NCI-H2171 treated with DMSO at 0.1 percent for 48 hours (cell line): Measurements from ENCODE around the gene INTU.
"Not testable (repeated sequence)": the region's sequence is repeated elsewhere in the genome, so short reads cannot be mapped to it uniquely, and the experiment has no call there.

Source experiments
- DNase-seq: peaks from one replicate; lab custom pipeline; 2025; lab: John Stamatoyannopoulos, UW

Gene INTU

DNA sequence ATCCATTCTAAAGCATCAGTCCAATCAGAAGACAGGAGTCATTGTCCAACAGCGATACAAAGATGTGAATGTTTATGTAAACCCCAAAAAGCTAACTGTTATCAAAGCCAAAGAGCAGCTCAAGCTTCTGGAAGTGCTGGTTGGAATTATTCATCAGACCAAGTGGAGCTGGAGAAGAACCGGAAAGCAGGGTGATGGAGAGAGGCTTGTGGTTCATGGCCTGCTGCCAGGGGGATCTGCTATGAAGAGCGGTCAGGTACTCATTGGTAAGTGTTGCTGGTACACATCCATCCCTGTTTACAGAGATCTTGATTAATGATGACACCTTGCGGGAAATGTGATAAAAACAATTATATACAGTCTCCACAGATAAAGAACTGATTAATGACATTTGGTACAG, 11.0 kb downstream of the INTU start:
- DNase-seq = no peak

DNA sequence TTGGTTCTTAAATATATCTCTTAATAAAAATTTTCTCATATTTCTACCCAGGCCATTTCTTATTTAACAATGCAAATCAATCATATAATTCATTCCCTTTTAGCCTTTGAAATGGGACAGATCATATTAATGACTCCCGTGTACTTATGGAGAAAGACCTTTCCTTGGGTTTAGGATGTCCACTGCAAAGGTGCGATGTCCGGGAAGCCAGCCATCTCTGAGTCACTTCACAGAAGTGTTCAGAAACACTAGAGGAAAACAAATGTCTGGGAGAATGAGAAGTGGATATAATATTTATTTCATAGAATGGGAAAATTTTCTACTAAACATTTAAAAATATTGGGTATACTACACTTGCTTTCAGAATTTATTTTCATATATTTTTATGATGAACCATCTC, 15.3 kb downstream of the INTU start:
- DNase-seq = no peak

DNA sequence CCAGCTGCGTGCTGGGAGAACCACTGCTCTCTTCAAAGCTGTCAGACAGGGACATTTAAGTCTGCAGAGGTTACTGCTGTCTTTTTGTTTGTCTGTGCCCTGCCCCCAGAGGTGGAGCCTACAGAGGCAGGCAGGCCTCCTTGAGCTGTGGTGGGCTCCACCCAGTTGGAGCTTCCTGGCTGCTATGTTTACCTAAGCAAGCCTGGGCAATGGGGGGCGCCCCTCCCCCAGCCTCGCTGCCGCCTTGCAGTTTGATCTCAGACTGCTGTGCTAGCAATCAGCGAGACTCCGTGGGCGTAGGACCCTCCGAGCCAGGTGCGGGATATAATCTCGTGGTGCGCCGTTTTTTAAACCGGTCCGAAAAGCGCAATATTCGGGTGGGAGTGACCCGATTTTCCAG, 22.8 kb downstream of the INTU start:
- DNase-seq = not testable (repeated sequence)

DNA sequence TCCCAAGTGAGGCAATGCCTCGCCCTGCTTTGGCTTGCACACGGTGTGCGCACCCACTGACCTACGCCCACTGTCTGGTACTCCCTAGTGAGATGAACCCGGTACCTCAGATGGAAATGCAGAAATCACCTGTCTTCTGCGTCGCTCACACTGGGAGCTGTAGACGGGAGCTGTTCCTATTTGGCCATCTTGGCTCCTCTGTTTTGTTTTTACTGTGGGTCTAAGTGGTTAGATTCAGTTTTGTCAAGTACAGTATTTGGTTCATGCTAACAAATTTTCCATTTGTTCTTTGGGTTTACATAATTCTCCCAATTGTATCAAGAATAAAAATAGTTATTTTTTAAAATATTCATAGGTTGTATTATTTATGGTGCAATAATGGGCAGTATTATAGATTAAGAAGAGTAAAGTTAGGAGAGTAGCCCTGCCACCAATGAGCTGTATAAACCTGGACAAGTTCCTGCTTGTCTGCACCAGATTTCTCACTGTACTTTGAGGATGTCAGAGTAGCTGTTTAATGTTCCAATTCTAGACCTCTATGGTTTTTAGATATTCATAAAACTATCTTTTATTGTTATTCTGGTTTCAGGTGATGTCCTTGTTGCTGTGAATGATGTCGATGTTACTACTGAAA, 23.4 kb downstream of the INTU start:
- no peak for DNase-seq

DNA sequence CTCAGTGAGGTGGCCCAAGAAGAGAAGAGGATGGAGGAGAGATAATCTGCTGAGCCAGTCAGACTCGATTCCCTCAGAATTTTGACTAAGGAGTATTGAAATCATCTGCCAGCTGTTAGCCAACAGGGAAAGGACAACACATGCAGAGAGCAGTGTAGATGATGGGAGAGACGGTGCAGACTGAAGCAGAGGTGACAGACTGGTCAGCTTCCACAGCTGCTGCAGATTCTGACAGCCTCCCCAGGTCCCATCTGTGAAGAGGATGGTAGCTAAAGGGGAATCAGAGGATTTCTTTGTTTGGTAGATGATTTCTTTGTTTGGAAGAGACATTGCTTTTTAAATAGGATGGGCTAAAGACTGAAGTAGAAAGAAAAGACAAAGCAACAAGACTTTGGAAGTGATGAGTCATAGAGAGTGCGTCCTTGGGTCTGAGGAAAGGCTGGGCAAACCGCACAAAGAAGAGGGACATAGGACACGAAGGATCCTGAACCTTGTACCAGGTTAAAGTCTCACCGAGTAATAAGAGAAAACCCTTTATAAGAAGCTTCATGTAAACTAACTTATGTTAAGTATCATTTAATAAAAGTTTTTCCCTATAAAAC, 27.6 kb downstream of the INTU start:
- no peak for DNase-seq

DNA sequence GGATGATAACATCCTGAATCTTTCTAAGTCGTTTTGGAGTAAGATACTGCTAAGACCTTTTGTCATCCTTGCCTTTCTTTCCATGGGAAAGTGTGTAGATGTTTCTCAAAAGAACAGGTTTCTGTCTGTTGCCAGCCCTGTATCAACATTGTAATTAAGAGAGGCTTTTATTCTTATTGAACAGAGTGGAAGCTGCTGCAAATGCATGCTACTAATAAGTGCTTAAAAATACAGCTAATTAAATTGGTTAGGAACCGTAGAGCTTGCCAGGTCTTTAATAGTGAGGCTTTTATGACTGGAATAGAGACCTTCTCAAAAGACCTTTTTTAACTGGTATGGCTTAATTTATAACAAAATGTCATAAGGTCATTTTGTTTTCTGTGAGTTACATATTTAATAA, 34.4 kb downstream of the INTU start:
- DNase-seq = no peak

DNA sequence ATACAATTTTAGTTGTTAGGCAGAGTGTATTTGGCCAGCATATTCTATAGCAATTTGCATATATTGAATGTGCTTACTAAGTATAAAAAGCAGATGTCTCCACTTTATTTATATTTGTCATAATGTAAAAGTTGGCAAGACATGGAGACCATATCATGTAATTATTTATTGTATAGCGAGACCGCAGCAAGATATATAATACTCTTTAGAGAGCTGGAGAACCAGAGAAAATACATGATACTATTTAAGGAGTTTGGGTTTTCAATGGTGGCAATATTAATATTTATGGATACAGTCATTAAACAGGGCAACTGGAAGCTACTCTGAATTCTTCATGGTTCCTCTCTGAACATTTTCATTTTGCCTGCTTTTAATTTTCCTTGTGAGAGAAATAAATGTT, 35.0 kb downstream of the INTU start:
- DNase-seq = no peak

DNA sequence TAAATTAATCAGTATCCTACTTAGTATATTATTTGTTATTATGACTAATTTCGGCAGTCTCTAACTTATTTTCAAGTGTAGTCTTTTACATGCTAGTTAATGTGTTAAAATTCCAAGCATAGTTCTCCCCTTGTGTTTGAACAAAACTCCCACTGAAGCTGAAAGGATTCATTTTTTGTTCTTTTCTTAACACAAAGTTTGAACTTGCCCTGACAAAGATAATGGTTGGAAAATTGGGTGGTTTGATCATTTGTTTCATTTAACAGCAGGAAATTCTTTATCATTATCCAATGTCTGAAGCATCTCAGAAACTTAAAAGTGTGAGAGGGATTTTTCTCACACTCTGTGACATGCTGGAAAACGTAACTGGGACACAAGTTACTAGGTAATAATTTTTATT, 36.0 kb downstream of the INTU start:
- no peak for DNase-seq

DNA sequence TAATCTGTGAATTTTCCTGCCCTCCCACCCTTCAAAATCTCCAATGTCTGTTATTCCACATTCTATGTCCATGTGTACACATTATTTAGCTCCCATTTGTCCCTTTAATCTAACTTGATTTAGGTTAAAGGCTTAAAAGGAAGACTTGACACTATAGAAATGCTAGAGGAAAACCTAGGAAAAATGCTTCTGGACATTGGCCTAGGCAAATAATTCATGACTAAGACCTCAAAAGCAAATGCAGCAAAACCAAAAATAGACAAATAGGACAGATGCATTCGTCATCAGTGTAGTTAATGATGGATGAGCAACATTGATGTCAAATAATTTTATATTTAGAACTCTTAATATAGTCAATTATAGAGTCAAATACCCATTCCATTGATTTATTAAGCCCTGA, 36.9 kb downstream of the INTU start:
- DNase-seq = no peak

DNA sequence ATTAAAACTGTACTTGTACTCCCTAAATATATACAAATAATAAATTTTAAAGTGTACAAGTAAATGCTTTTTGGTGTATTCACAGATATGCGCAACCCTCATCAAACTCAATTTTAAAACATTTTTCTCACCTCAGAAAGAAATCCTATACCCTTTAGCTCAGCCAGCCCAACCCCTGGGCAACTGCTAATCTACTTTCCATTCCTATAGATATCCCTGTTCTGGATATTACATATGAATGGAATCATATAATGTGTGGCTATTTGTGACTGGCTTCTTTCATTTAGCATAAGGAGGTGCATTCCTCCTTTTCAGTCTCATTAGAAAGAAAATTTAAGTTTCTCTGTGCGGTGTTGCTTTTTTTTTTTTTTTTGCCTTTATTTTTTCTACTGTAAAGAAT, 39.4 kb downstream of the INTU start:
- DNase-seq = no peak

DNA sequence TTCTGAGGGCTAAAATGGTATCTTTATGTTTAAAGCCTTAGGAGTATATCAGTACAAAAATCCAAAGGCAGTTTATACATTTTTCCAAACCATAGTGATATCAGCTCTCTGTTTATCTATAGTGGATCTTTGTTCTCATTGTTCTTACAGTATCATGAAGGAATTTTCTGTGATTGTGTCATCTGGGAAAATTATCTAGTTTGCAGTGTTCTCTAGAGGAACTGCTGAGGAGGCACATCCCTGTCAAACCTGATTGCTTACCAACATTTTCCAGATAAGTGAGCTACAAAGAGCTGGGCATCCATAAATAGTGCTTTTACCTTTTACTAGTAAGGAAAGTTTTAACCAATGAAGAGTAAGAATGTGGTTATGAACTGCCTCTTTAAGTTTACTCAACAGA, 52.5 kb downstream of the INTU start:
- DNase-seq = no peak

DNA sequence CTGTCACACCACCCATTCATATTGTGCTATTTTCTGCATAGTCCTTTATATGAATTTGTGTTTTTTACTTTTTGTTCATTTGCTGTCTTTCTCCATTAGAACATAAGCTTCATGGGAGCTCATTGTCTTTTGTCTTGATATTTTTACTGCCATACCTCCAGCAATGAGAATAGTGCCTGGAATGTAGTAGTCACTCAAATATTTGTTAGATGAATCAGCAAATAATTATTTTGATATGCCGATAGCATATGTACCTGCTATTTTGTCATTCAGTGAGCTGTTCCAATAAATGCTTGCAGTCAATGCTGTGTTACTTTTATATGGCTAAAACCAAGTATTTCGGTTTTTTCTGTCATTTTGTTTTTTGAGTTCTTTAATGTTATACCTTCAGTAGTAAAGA, 53.9 kb downstream of the INTU start:
- DNase-seq = no peak

DNA sequence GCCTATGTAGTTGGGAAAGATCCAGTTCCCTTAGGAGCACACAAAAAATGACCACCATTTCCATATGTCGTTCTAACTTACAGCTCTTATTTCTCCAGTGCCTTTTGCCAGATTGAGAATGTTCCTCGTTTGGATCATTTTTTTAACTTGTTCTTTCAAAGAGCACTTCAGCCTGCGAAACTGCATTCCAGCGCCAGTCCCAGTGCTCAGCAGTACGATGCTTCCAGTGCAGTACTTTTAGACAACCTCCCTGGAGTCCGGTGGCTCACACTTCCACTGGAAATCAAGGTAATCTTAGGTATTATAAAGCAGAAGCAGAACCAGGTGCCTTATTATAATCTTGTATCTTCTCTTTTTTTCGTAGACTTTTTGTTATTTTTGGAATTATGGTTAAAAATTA, 54.8 kb downstream of the INTU start:
- no peak for DNase-seq

DNA sequence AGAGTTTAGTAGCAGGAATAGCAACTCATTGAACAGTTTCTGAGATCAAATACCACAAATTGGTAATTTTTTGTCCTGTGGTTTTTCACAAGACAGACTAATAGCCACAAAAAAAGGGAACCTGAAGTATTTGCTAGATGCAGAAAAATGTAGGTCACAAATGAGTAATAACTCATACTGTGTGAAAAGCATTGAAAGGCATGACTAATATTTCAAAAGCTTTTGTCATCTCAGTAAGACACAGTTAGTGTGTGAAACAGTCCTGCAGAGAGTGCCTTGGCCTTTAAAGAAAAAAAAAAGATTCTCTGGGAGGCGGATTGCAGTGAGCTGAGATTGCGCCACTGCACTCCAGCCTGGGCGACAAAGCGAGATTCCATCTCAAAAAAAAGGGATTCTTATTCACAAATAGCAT, 66.0 kb downstream of the INTU start:
- no peak for DNase-seq

DNA sequence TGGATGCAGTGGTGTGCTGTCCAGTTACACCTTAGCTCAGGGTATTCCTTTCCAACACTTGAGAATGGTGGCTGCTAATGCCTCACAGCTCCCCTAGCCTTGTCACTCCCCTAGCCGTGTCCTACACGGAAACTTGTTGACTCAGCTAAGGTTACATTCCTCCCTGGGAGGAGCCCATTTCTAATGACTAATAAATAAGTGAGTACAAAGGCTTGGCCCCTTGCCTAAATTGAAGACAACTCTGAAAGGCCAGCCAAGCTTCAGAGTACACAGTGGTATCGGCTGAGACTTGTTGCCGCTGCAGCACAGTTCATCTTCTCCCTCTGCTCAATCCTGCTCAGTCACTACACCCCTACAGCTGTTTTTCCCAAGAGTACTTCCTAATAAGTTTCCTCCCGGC, 76.2 kb downstream of the INTU start:
- no peak for DNase-seq

DNA sequence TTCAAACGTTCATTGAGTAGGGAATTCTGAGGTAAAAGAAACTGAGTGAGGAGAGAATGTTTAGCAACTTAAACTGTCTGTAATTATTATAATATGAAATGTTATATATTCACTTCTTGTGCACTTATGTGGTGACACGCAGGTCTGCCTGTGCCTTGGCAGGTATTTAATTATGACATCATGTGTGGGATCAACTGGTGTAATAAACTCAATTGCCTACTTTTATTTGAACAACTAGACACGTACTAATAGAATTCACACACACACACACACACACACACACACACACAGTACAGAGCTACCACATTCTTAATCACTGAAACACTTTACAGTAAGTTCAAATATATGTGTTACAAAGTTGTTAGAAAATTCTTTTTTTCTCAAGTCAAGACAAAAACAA, 76.7 kb downstream of the INTU start:
- DNase-seq = no peak

DNA sequence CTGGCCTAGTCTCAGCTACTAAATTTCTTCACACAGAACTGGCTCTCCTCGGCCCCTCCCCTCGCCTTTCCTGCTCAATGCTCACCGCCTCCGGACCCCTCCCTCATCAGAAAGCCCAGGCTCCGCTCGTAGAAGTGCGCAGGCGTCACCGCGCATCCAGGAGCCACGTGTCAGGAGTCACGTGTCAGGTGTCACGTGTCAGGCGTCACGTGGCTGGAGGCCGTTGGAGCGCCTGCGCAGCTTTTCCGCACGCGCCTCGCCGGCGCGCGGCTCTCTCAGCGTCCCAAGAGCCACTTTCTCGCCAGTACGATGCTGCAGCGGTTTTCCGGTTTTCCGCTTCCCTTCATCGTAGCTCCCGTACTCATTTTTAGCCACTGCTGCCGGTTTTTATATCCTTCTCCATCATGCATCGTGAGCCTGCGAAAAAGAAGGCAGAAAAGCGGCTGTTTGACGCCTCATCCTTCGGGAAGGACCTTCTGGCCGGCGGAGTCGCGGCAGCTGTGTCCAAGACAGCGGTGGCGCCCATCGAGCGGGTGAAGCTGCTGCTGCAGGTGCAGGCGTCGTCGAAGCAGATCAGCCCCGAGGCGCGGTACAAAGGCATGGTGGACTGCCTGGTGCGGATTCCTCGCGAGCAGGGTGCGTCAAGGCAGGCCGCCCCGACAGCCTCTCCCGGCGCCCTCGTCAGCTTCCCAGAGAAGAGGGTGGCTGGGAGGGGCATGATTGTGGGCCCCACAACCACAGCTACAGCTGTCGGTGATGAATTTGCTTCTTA, 97.6 kb downstream of the INTU start, which contains the start of gene SLC25A31:
SLC25A31 (plus strand) TSS at position 259 of the 772 bp plus-strand sequence; CDS start at position 405, 146 bp downstream.
- DNase-seq = no peak

DNA sequence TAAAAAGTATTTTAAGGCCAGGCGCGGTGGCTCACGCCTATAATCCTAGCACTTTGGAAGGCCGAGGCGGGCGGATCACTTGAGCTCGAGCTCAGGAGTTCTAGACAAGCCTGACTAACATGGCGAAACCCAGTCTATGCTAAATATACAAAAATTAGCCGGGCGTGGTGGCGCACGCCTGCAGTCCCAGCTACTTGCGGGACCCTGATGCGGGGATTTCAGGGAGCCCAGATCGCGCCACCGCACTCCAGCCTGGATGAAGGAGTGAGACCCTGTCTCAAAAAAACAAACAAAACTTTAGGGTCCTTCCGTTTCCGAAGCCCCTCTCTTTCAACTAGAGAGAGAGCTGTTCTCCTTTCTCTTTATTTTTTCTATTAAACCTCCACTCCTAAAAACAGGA, 98.6 kb downstream of the INTU start:
- DNase-seq = no peak

DNA sequence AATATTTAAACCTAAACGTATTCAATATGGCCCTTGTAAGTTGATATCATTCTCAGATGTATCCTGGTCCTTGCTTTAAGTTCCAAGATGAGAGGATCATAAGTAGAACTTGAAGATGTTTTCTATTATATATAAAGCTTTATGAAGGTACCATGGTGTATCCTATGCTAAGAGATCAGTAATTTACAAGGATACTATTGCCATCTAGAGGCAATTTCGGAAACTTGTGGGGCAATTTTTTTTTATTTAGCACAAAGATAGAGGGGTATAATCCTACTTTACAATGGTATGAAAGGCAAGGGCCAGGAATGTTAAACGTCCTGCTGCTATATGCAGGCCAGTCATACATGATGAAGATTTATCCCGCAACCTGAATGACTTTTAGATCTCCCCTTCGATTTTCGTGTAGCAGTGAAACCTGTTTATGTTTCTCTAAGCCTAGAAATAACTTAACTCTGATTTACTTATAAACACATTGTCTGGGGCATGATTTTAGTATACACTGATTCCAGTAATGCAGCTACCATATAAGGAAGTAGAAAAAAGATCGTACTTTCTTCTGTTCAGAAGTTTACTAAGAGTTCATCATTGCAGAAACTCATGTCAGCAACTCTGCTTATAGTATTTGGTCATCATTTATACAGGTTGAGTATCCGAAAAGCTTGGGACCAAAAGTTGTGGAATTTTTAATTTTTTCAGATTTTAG, 100.0 kb downstream of the INTU start:
- peak; percentile 35 for DNase-seq

DNA sequence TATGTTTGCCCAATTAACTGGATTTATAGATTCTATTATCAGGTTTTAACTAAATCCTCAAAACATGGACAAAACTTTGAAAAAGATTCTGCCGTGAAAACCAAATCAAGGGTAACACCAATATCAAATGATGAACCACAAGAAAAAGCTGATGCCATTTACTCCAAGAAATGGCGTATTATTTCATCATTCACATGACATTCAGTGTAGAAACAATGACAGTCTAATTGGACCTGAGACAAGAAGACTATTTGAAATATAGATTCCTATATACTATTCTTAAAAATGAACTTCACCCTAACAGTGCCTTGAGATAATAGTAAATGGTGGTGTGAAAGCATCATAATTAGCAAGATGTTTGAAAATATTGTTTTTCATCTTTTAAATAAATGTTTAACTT, 102.2 kb downstream of the INTU start:
- no peak for DNase-seq

DNA sequence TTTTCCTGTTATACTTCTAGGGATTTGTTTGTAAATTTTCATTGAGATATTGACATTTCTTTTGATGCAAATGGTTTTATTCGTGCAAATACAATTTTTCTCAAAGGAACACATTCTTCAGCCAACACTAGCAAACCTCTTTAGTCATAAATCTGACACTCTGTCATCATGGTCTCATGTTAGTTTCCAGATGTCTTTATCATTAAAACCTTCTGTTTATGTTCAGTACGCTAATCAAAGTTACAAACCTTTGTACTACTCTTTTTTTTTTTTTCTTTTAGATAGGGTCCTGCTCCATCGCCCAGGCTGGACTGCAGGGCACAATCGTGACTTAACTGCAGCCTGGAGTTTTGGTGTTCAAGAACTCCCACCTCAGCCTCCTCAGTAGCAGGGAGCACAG, 104.5 kb downstream of the INTU start:
- DNase-seq = no peak

DNA sequence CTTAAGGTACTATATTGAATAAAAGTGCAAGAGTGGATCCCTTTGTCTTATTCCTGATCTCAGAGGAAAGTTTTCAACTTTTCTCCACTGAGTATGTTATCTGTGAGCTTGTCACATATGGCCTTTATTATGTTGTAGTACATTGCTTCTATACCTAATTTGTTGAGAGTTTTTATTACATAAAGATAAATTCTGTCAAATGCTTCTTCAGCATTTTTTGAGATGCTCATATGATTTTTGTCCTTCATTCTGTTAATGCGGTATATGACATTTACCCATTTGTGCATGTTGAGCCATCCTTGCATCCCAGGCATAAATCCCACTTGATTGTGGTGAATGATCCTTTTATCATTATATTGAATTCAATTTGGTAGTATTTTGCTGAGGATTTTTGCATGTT, 108.5 kb downstream of the INTU start:
- DNase-seq = no peak

DNA sequence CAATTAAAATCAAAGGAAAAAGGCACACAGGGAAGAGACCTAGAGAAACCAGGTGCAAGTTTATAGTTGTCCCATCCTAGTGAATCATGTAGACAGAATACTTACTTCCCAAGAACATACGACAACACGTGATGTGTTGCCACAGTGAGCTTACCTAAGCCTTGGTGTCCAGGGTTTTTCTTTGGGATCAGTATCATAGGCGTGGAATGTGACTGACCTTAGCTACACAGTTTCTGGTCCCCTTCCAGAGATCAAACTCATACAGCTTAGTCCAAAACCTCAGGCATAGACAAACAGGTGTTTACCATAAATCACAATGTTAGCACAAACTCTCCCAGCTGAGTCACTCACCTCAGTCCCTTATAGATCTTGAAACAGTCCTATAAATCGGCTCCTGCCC, 115.1 kb downstream of the INTU start:
- DNase-seq = no peak
